H1 (cell line): ENCODE data around the gene SMARCE1. TPM values are rescaled to one million over a fixed set of nuclear protein-coding genes. Genes with fewer than 3 reads are reported as not detected.

Experiments
- CTCF ChIA-PET: fragments of 300-600 bp; sonication (Branson Sonifier 250); formaldehyde crosslinking; loops from one replicate; lab custom pipeline; 2021; ENCODE audit not compliant: partially characterized antibody; lab: Charles Lee
- POLR2A ChIA-PET: fragments of 300-600 bp; sonication (Branson Sonifier 250); formaldehyde crosslinking; loops from one replicate; lab custom pipeline; 2021; ENCODE audit warnings: inconsistent platforms; ENCODE audit not compliant: partially characterized antibody; lab: Charles Lee
- DNase-seq, 2 experiments: peaks; one replicate each; pipeline versions ENCODE4 v3.0.0 to v3.0.0-alpha.2; 2010 to 2022; ENCODE audit warnings: low spot score in 2 of 2, low read depth in 1 of 2, mixed read lengths in 1 of 2
- FAIRE-seq: peaks from 2 replicates; lab custom pipeline; 2011; peaks lifted over from hg19 to GRCh38; lab: Jason Lieb, UNC
- H2AFZ ChIP-seq: 2 replicates; pipeline ENCODE4 v1.8.1; 2012; ENCODE audit warnings: low read length, inconsistent platforms
- H2AK5ac ChIP-seq: 2 replicates; pipeline ENCODE4 v1.6.1; 2013; ENCODE audit warnings: low read depth, low read length
- H2BK120ac ChIP-seq: replicated peaks from 2 replicates; pipeline ENCODE3; 2013; ENCODE audit warnings: low read depth, low read length, inconsistent platforms
- H2BK12ac ChIP-seq: 2 replicates; pipeline ENCODE4 v1.6.1; 2013; ENCODE audit warnings: low read depth, low read length
- H2BK15ac ChIP-seq: 2 replicates; pipeline ENCODE4 v1.6.1; 2013; ENCODE audit warnings: low read length
- H2BK20ac ChIP-seq: 2 replicates; pipeline ENCODE4 v1.6.1; 2013; ENCODE audit warnings: low read length
- H2BK5ac ChIP-seq: 2 replicates; pipeline ENCODE4 v1.6.1; 2013; ENCODE audit warnings: low read depth, low read length
- H3K14ac ChIP-seq: 2 replicates; pipeline ENCODE4 v1.6.1; 2013; ENCODE audit warnings: inconsistent platforms; ENCODE audit not compliant: insufficient read length
- H3K18ac ChIP-seq: 2 replicates; pipeline ENCODE4 v1.6.1; 2013; ENCODE audit warnings: low read length; ENCODE audit errors: extremely low read depth
- H3K23ac ChIP-seq: 2 replicates; pipeline ENCODE4 v1.6.1; 2013; ENCODE audit warnings: inconsistent platforms; ENCODE audit not compliant: insufficient read length
- H3K23me2 ChIP-seq: 2 replicates; pipeline ENCODE4 v1.6.1; 2013; ENCODE audit warnings: low read depth, low read length
- H3K27ac ChIP-seq: 2 replicates; pipeline ENCODE4 v1.6.1; 2011; ENCODE audit warnings: low read depth, low read length, inconsistent platforms
- H3K27me3 ChIP-seq, 4 experiments: replicated peaks in 1 of 4; 1 replicate in 1 of 4; 2 replicates in 3 of 4; pipeline versions ENCODE4 v1.6.1 to v1.8.1; 2011 to 2013; ENCODE audit warnings: low read length in 3 of 4, mild to moderate bottlenecking in 3 of 4, inconsistent platforms in 2 of 4, mixed read lengths in 2 of 4, moderate library complexity in 1 of 4; ENCODE audit not compliant: control insufficient read depth in 3 of 4, insufficient read depth in 3 of 4; ENCODE audit errors: extremely low read depth in 1 of 4
- H3K36me3 ChIP-seq, 4 experiments: 2 replicates each; pipeline versions ENCODE4 v1.6.1 to v1.8.1; 2011 to 2013; ENCODE audit warnings: mild to moderate bottlenecking in 4 of 4, low read length in 3 of 4, moderate library complexity in 2 of 4, control low read depth in 1 of 4, inconsistent platforms in 1 of 4; ENCODE audit not compliant: insufficient read depth in 4 of 4, control insufficient read depth in 2 of 4
- H3K4ac ChIP-seq: replicated peaks from 2 replicates; pipeline ENCODE3; 2013; ENCODE audit warnings: low read length, low read depth, mixed read lengths, inconsistent platforms; ENCODE audit not compliant: insufficient read length
- H3K4me1 ChIP-seq, 4 experiments: replicated peaks in 1 of 4; 1 replicate in 1 of 4; 2 replicates in 3 of 4; pipeline versions ENCODE4 v1.6.1 to v1.8.1; 2011 to 2013; ENCODE audit warnings: low read length in 3 of 4, inconsistent platforms in 2 of 4, mixed read lengths in 1 of 4; ENCODE audit not compliant: insufficient read depth in 4 of 4, control insufficient read depth in 3 of 4
- H3K4me2 ChIP-seq, 2 experiments: 2 replicates each; pipeline versions ENCODE4 v1.6.1 to v1.8.1; 2011 to 2013; ENCODE audit warnings: low read depth in 2 of 2, low read length in 2 of 2, control low read depth in 1 of 2, inconsistent platforms in 1 of 2, mild to moderate bottlenecking in 1 of 2; ENCODE audit not compliant: insufficient read depth in 1 of 2
- H3K4me3 ChIP-seq, 4 experiments: fragments of 200-600, 300-600 bp in 1 of 4; sonication (generic), shearing (Covaris generic), sonication (Bioruptor Twin) in 1 of 4; 2 replicates each; pipeline versions ENCODE4 v1.5.1 to v1.8.1; 2011 to 2016; ENCODE audit warnings: low read length in 4 of 4, low read depth in 3 of 4, control low read depth in 2 of 4, inconsistent platforms in 2 of 4, mild to moderate bottlenecking in 2 of 4, mixed read lengths in 1 of 4, moderate library complexity in 1 of 4; ENCODE audit not compliant: insufficient read depth in 2 of 4; ENCODE audit errors: extremely low read depth in 1 of 4
- H3K56ac ChIP-seq: replicated peaks from 2 replicates; pipeline ENCODE3; 2013; ENCODE audit warnings: low read depth, mild to moderate bottlenecking, mixed read lengths, low read length, inconsistent platforms; ENCODE audit not compliant: insufficient read length
- H3K79me1 ChIP-seq: 2 replicates; pipeline ENCODE4 v1.6.1; 2013; ENCODE audit warnings: low read depth, low read length, control low read depth
- H3K79me2 ChIP-seq, 2 experiments: 2 replicates each; pipeline versions ENCODE4 v1.6.1 to v1.8.1; 2012 to 2013; ENCODE audit warnings: low read length in 2 of 2, mild to moderate bottlenecking in 2 of 2, inconsistent platforms in 1 of 2; ENCODE audit not compliant: insufficient read depth in 2 of 2, control insufficient read depth in 1 of 2
- H3K9ac ChIP-seq, 4 experiments: replicated peaks in 1 of 4; 1 replicate in 1 of 4; 2 replicates in 3 of 4; pipeline versions ENCODE4 v1.6.1 to v1.8.1; 2011 to 2013; ENCODE audit warnings: low read depth in 3 of 4, low read length in 3 of 4, control low read depth in 2 of 4, mild to moderate bottlenecking in 2 of 4, moderate library complexity in 2 of 4, inconsistent platforms in 1 of 4; ENCODE audit errors: extremely low read depth in 1 of 4
- H3K9me3 ChIP-seq, 2 experiments: 2 replicates each; pipeline versions ENCODE4 v1.6.1 to v1.8.1; 2012 to 2013; ENCODE audit warnings: mild to moderate bottlenecking in 2 of 2, moderate library complexity in 2 of 2, control low read depth in 1 of 2, inconsistent platforms in 1 of 2, low read depth in 1 of 2, low read length in 1 of 2, mixed read lengths in 1 of 2; ENCODE audit not compliant: insufficient read depth in 2 of 2
- H4K20me1 ChIP-seq, 2 experiments: replicated peaks in 1 of 2; 2 replicates each; pipeline versions ENCODE3 to v1.8.1; 2011 to 2013; ENCODE audit warnings: inconsistent platforms in 2 of 2, low read length in 2 of 2, mild to moderate bottlenecking in 1 of 2; ENCODE audit not compliant: insufficient read depth in 2 of 2, control insufficient read depth in 1 of 2
- H4K5ac ChIP-seq: 2 replicates; pipeline ENCODE4 v1.6.1; 2013; ENCODE audit warnings: low read length, low read depth, mixed read lengths, inconsistent platforms; ENCODE audit not compliant: insufficient read length
- H4K8ac ChIP-seq: 2 replicates; pipeline ENCODE4 v1.8.0; 2013; ENCODE audit warnings: mild to moderate bottlenecking, moderate library complexity, low read length, inconsistent platforms; ENCODE audit not compliant: insufficient read depth; ENCODE audit errors: extremely low read depth
- H4K91ac ChIP-seq: replicated peaks from 2 replicates; pipeline ENCODE3; 2013; ENCODE audit warnings: low read length, mixed read lengths, inconsistent platforms; ENCODE audit not compliant: insufficient read length
- GABPA ChIP-seq: IDR thresholded peaks from 2 replicates; pipeline ENCODE4 v1.6.1; 2011; ENCODE audit warnings: mild to moderate bottlenecking, low read length, moderate library complexity, borderline replicate concordance; ENCODE audit not compliant: insufficient read depth
- TEAD4 ChIP-seq: IDR thresholded peaks from 2 replicates; pipeline ENCODE4 v1.6.1; 2012; ENCODE audit warnings: low read depth, low read length, inconsistent platforms, mixed read lengths
- WGBS, 2 experiments: shearing (Covaris generic) in 1 of 2; methylation state at CpG; one replicate each; pipeline versions ENCODE4 v1.1.6 to v1.1.7; 2013 to 2015; ENCODE audit warnings: low lambda C conversion rate in 2 of 2, mixed read lengths in 2 of 2, inconsistent platforms in 1 of 2, low coverage in 1 of 2, missing lambda C conversion rate in 1 of 2; ENCODE audit not compliant: insufficient replicate concordance in 2 of 2, insufficient coverage in 1 of 2, insufficient read length in 1 of 2; ENCODE audit errors: extremely low coverage in 1 of 2, missing lambda C conversion rate in 1 of 2; 5-methylcytosine and 5-hydroxymethylcytosine counted together
- polyA plus RNA-seq, 7 experiments: library from polyadenylated mRNA; depleted of rRNA in 3 of 7; stranded (reverse) in 5 of 7; unstranded in 2 of 7; fragments of >200 nt in 5 of 7; fragments of 200-250 nt in 2 of 7; gene quantifications; 1 replicate in 5 of 7; 2 replicates in 1 of 7; 4 replicates in 1 of 7; pipeline versions ENCODE4 v1.2.1 to v1.2.3, GENCODE V29; 2011 to 2013; ENCODE audit warnings: missing spikeins in 2 of 7, mixed read lengths in 2 of 7
- total RNA-seq: library from RNA; stranded (reverse); fragmentation: NEBNext Ultra II Directional; extraction: Animal tissue kit (Norgen Biotek cat#: 25700); gene quantifications from 2 replicates; pipeline ENCODE4 v1.2.1, GENCODE V29; 2021

Gene SMARCE1
- total and polyA plus RNA-seq, 2 of the 8 experiments (the other 6 are each of a cell fraction or from before 2014, with no cell fraction given): 30.7 to 131 TPM

- POLR2A ChIA-PET: interaction anchor here (1.3 kb wide), 1 partner anchor 11 kb away, joined by 3 read pairs; no protein-coding TSS in a partner anchor
- Histone ChIP-seq H3K23me2 (no peaks in the 10 kb centered on the region), H3K79me2 (no peaks in the 10 kb centered on the region), H3K27me3 (no peaks in the 10 kb centered on the region), H3K23ac (no peak overlapping the region), H3K56ac (no peak overlapping the region), H4K20me1 (no peaks in the 10 kb centered on the region), H4K8ac (no peak overlapping the region), H3K4me2 (no peak overlapping the region), H2AK5ac (no peak overlapping the region), H3K4ac (no peak overlapping the region), H3K14ac (no peak overlapping the region), H3K79me1 (no peaks in the 10 kb centered on the region), H2BK12ac (no peak overlapping the region), H3K9me3 (no peaks in the 10 kb centered on the region), H4K91ac (no peak overlapping the region), H2BK15ac (no peak overlapping the region), H2BK120ac (no peak overlapping the region), H2BK20ac (no peak overlapping the region), H3K18ac (no peak overlapping the region), H3K4me1 (no peaks in the 10 kb centered on the region), H4K5ac (no peak overlapping the region), H3K4me3 (no peak overlapping the region), H2BK5ac (no peak overlapping the region), H3K36me3 (no peaks in the 10 kb centered on the region), H2AFZ (no peak overlapping the region), H3K9ac (no peak overlapping the region), H3K27ac (no peak overlapping the region)
- 89% methylated on average over 7 of the region's 7 CpGs; no CpG with 5 or more reads in 1 of the 2 experiments for WGBS, 2 experiments
- FAIRE-seq (no peak), DNase-seq (no peak)
- CTCF ChIA-PET: interaction anchor here (1.0 kb wide), 2 partner anchors 82 to 101 kb away, joined by 3 to 4 read pairs; no protein-coding TSS in a partner anchor
- TF ChIP-seq TEAD4 (no peak), GABPA (no peak)
Measured at GRCh38 chr17:40697297-40697696, 49.7 kb upstream of the SMARCE1 start.
